Liver (tissue), 9 donors: ENCODE measurements around the gene CD27. TPM values are rescaled to one million over a fixed set of nuclear protein-coding genes. Genes with fewer than 3 reads are reported as not detected.
"Not testable (repeated sequence)": the region's sequence is repeated elsewhere in the genome, so short reads cannot be mapped to it uniquely, and the experiment has no call there.

Experiments used
- DNase-seq: peaks from one replicate; pipeline ENCODE4 v3.0.0-alpha.2; 2017; ENCODE audit warnings: low spot score
- H3K27ac ChIP-seq, 2 donors: one replicate each; pipeline ENCODE4 v1.7.0; 2013; ENCODE audit warnings: inconsistent platforms in 2 of 2, low read length in 2 of 2, control low read depth in 1 of 2, low read depth in 1 of 2, mild to moderate bottlenecking in 1 of 2
- H3K27me3 ChIP-seq, 4 donors: one replicate each; pipeline versions ENCODE4 v1.6.1 to v1.7.0; 2013; ENCODE audit warnings: low read length in 3 of 4, inconsistent platforms in 1 of 4, mild to moderate bottlenecking in 1 of 4, moderate library complexity in 1 of 4; ENCODE audit not compliant: control insufficient read depth in 4 of 4, insufficient read depth in 4 of 4
- H3K36me3 ChIP-seq, 4 donors: one replicate each; pipeline versions ENCODE4 v1.6.1 to v1.7.0; 2013; ENCODE audit warnings: low read length in 3 of 4, mild to moderate bottlenecking in 3 of 4, low read depth in 1 of 4, moderate library complexity in 1 of 4; ENCODE audit not compliant: control insufficient read depth in 4 of 4, insufficient read depth in 3 of 4
- H3K4me1 ChIP-seq, 4 donors: one replicate each; pipeline versions ENCODE4 v1.6.1 to v1.7.0; 2013; ENCODE audit warnings: low read length in 3 of 4, mild to moderate bottlenecking in 3 of 4, moderate library complexity in 1 of 4; ENCODE audit not compliant: control insufficient read depth in 4 of 4, insufficient read depth in 4 of 4
- H3K4me3 ChIP-seq, 3 donors: one replicate each; pipeline versions ENCODE4 v1.6.1 to v1.7.0; 2013; ENCODE audit warnings: low read length in 3 of 3, control low read depth in 1 of 3, low read depth in 1 of 3, mild to moderate bottlenecking in 1 of 3
- H3K9ac ChIP-seq, 2 donors: one replicate each; pipeline ENCODE4 v1.7.0; 2013; ENCODE audit warnings: low read length in 2 of 2, mild to moderate bottlenecking in 2 of 2, moderate library complexity in 2 of 2, control low read depth in 1 of 2, low read depth in 1 of 2
- H3K9me3 ChIP-seq, 4 donors: one replicate each; pipeline versions ENCODE4 v1.6.1 to v1.7.0; 2013; ENCODE audit warnings: low read length in 3 of 4; ENCODE audit not compliant: control insufficient read depth in 4 of 4
- EGR1 ChIP-seq, 2 donors: IDR thresholded peaks; 2 replicates each; pipeline ENCODE4 v1.6.1; 2016 to 2018; ENCODE audit warnings: antibody characterized with exemption in 2 of 2, low read depth in 2 of 2
- FOXA1 ChIP-seq: IDR thresholded peaks from 2 replicates; pipeline ENCODE4 v1.6.1; 2016; ENCODE audit warnings: antibody characterized with exemption
- FOXA2 ChIP-seq: IDR thresholded peaks from 2 replicates; pipeline ENCODE4 v1.6.1; 2016; ENCODE audit warnings: antibody characterized with exemption
- GABPA ChIP-seq, 2 donors: IDR thresholded peaks in 1 of 2; conservative IDR thresholded peaks in 1 of 2; 2 replicates each; pipeline ENCODE4 v1.6.1; 2016; ENCODE audit warnings: antibody characterized with exemption in 2 of 2, mild to moderate bottlenecking in 1 of 2, moderate library complexity in 1 of 2
- JUND ChIP-seq, 2 donors: IDR thresholded peaks; 2 replicates each; pipeline ENCODE4 v1.6.1; 2016; ENCODE audit warnings: antibody characterized with exemption in 2 of 2
- RXRA ChIP-seq, 2 donors: IDR thresholded peaks; 2 replicates each; pipeline ENCODE4 v1.6.1; 2017 to 2018; ENCODE audit warnings: antibody characterized with exemption in 2 of 2, mild to moderate bottlenecking in 1 of 2
- TAF1 ChIP-seq: conservative IDR thresholded peaks from 2 replicates; pipeline ENCODE4 v1.6.1; 2016; ENCODE audit warnings: antibody characterized with exemption, mild to moderate bottlenecking
- YY1 ChIP-seq: IDR thresholded peaks from 2 replicates; pipeline ENCODE4 v1.6.1; 2016; ENCODE audit warnings: antibody characterized with exemption, mild to moderate bottlenecking
- WGBS: extraction: QIAGEN DNeasy Blood & Tissue Kit; methylation state at CpG from one replicate; pipeline ENCODE4 v1.1.7; 2013; 5-methylcytosine and 5-hydroxymethylcytosine counted together
- polyA plus RNA-seq, 2 donors: library from polyadenylated mRNA; stranded (reverse) in 1 of 2; unstranded in 1 of 2; fragments of 200-250 nt in 1 of 2; fragments of >200 nt in 1 of 2; fragmentation: Nextera tagmentation in 1 of 2; extraction: Ambion mirVana in 1 of 2; gene quantifications; one replicate each; pipeline versions ENCODE4 v1.2.1 to v1.2.3, GENCODE V29; 2013 to 2015
- total RNA-seq, 2 donors: library from RNA; depleted of rRNA; stranded (reverse); fragments of >200 nt; gene quantifications; one replicate each; pipeline ENCODE4 v1.2.3, GENCODE V29; 2014
- TF ChIP-seq, protein P1 (sequence below): IDR thresholded peaks from 2 replicates; pipeline ENCODE4 v1.6.1; 2016; ENCODE audit warnings: antibody characterized with exemption
- TF ChIP-seq, protein P2 (sequence below): fragments of 150-350 bp; IDR thresholded peaks from 2 replicates; pipeline ENCODE4 v1.5.1; 2017; ENCODE audit warnings: improper control_type of control experiment, low read depth, low read length; ENCODE audit not compliant: missing input control
- donor health status: healthy.
- donor health status: healthy.
- donor health status: healthy.
- donor health status: healthy.
- donor health status: healthy.

Gene CD27
- total and polyA plus RNA-seq, 4 donors = 0.28 to 2.5 (median 0.62) TPM

DNA sequence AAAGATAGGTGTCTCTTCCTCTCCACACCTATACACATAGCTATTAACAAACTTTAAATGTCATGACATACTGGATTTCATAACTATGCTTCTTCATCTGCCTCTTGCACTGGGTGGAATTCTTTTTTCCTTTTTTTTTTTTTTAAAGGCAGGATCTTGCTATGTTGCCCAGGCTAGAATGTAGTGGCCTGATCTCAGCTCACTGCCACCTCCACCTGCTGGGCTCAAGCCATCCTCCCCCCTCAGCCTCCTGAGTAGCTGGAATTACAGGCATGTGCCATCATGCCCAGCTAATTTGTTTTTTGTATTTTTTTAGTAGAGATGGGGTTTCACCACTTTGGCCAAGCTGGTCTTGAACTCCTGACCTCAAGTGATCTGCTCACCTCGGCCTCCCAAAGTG, 43.5 kb downstream of the CD27 start:
- DNase-seq = no peak
- TF ChIP-seq JUND (IDR thresholded peaks at IDR 0.05) (no peak), FOXA2 (no peak), FOXA1 (no peak), YY1 (no peak)
- TF ChIP-seq, protein P1, sequence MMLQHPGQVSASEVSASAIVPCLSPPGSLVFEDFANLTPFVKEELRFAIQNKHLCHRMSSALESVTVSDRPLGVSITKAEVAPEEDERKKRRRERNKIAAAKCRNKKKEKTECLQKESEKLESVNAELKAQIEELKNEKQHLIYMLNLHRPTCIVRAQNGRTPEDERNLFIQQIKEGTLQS = no peak
- TF ChIP-seq, protein P2, sequence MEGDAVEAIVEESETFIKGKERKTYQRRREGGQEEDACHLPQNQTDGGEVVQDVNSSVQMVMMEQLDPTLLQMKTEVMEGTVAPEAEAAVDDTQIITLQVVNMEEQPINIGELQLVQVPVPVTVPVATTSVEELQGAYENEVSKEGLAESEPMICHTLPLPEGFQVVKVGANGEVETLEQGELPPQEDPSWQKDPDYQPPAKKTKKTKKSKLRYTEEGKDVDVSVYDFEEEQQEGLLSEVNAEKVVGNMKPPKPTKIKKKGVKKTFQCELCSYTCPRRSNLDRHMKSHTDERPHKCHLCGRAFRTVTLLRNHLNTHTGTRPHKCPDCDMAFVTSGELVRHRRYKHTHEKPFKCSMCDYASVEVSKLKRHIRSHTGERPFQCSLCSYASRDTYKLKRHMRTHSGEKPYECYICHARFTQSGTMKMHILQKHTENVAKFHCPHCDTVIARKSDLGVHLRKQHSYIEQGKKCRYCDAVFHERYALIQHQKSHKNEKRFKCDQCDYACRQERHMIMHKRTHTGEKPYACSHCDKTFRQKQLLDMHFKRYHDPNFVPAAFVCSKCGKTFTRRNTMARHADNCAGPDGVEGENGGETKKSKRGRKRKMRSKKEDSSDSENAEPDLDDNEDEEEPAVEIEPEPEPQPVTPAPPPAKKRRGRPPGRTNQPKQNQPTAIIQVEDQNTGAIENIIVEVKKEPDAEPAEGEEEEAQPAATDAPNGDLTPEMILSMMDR = no peak
- 84% methylated on average over 1 of the region's 1 CpG for WGBS
- Histone ChIP-seq H3K27ac (no peak overlapping the region), H3K9me3 (no peaks in the 10 kb centered on the region), H3K27me3 (no peaks in the 10 kb centered on the region), H3K4me3 (no peak overlapping the region), H3K36me3 (peaks cover 0 to 3% (median 2%) of the 10 kb centered on the region in 4 donors), H3K9ac (no peak overlapping the region), H3K4me1 (peaks cover 2 to 10% (median 6%) of the 10 kb centered on the region in 4 donors)

DNA sequence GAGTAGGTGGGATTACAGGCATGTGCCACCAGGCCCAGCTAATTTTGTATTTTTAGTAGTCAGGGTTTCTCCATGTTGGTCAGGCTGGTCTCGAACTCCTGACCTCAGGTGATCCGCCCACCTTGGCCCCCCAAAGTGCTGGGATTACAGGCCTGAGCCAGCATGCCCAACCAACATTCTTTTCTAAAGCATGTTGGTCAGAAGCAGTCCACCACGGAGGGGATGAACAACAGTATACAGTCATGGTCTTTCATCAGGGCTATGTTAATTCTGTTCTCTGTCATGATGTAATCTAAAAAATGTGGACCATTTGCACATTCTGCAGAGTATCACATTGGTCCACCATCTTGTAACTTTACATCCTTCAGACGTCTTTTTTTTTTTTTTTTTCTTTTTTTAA, 44.7 kb downstream of the CD27 start:
- Histone ChIP-seq H3K4me1 (peaks cover 2 to 20% (median 11%) of the 10 kb centered on the region in 4 donors), H3K9ac (no peak overlapping the region), H3K27ac (no peak overlapping the region), H3K36me3 (peaks cover 0 to 3% (median 2%) of the 10 kb centered on the region in 4 donors), H3K9me3 (no peaks in the 10 kb centered on the region), H3K27me3 (no peaks in the 10 kb centered on the region), H3K4me3 (no peak overlapping the region)
- DNase-seq = no peak
- WGBS = 75% methylated on average over 4 of the region's 4 CpGs
- TF ChIP-seq TAF1 (no peak), FOXA1 (no peak), JUND (IDR thresholded peaks at IDR 0.05) (no peak), RXRA (IDR thresholded peaks at IDR 0.05) (no peak), GABPA (IDR thresholded peaks at IDR 0.05 in 1 of 2, conservative IDR thresholded peaks at IDR 0.05 in 1 of 2) (no peak), EGR1 (IDR thresholded peaks at IDR 0.05; ENCODE audit: low read depth in 2 of 2) (no peak)
- TF ChIP-seq, protein P2 = no peak

DNA sequence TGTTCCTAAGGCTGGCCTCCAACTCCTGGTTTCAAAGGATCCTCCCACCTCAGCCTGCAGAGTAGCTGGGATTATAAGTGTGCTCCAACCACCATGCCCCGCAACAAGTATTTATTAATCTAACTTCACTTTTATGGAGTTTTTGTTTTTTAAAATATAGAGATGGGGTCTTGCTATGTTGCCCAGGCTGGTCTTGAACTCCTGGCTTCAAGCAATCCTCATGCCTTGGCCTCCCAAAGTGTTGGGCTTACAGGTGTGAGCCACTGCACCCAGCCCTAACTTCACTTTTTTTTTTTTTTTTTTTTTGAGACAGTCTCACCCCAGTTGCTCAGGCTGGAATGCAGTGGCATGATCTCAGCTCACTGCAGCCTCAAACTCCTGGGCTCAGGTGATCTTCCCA, 45.9 kb downstream of the CD27 start:
- not testable (repeated sequence) for H3K27me3 ChIP-seq, DNase-seq, H3K4me3 ChIP-seq, H3K36me3 ChIP-seq, H3K9me3 ChIP-seq, H3K27ac ChIP-seq, H3K9ac ChIP-seq
- WGBS = 98% methylated on average over 1 of the region's 1 CpG
- H3K4me1 ChIP-seq = peaks cover 2 to 31% (median 20%) of the 10 kb centered on the region in 4 donors
